Activated CD8-positive, alpha-beta T cell treated with anti-CD3 and anti-CD28 coated beads for 36 hours (primary cell): ENCODE measurements around the gene IAH1. TPM values are rescaled to one million over a fixed set of nuclear protein-coding genes. Genes with fewer than 3 reads are reported as not detected.

Source experiments
- ATAC-seq: fragments of 200-7000 bp; cut with Tn5 transposase; one replicate; pipeline ENCODE4 v1.10.0; 2021; ENCODE audit warnings: mild to moderate bottlenecking, moderate library complexity
- CTCF ChIA-PET: fragments of 350-600 bp; sonication (Branson Sonifier 250); formaldehyde crosslinking; loops from one replicate; lab custom pipeline; 2021; ENCODE audit warnings: antibody characterized with exemption; lab: Charles Lee
- POLR2A ChIA-PET: fragments of 350-600 bp; sonication (Branson Sonifier 250); formaldehyde crosslinking; loops from one replicate; lab custom pipeline; 2021; ENCODE audit warnings: antibody characterized with exemption; lab: Charles Lee
- DNase-seq: peaks from one replicate; pipeline ENCODE4 v3.0.0-alpha.2; 2020
- H3K27ac Mint-ChIP-seq: one replicate; pipeline ENCODE4 v1.8.0; 2021; ENCODE audit warnings: mild to moderate bottlenecking, mixed read lengths
- H3K27me3 Mint-ChIP-seq: one replicate; pipeline ENCODE4 v1.8.0; 2021; ENCODE audit warnings: mixed read lengths
- H3K36me3 Mint-ChIP-seq: one replicate; pipeline ENCODE4 v1.8.0; 2021; ENCODE audit warnings: low read depth, mixed read lengths
- H3K4me1 Mint-ChIP-seq: one replicate; pipeline ENCODE4 v1.8.0; 2021; ENCODE audit warnings: low read depth, mixed read lengths
- H3K4me3 Mint-ChIP-seq: one replicate; pipeline ENCODE4 v1.8.0; 2021; ENCODE audit warnings: mild to moderate bottlenecking, moderate library complexity, mixed read lengths
- H3K9me3 Mint-ChIP-seq: one replicate; pipeline ENCODE4 v1.8.0; 2021; ENCODE audit warnings: mixed read lengths
- CTCF ChIP-seq: fragments of 200-600 bp; IDR thresholded peaks from one replicate; pipeline ENCODE4 v1.8.0; 2022; ENCODE audit warnings: antibody characterized with exemption, mild to moderate bottlenecking
- intact Hi-C: fragments of 100-400 bp; cut with micrococcal nuclease; formaldehyde crosslinking; loops from one replicate; pipeline ENCODE4 v1.10.0; 2022
- total RNA-seq, 2 experiments: library from RNA; stranded (reverse); gene quantifications; one replicate each; pipeline ENCODE4 v1.2.3, GENCODE V29; 2021

The IAH1 gene
- total RNA-seq, 2 experiments from 2014 or later, result 64.9 to 67.3 TPM

DNA sequence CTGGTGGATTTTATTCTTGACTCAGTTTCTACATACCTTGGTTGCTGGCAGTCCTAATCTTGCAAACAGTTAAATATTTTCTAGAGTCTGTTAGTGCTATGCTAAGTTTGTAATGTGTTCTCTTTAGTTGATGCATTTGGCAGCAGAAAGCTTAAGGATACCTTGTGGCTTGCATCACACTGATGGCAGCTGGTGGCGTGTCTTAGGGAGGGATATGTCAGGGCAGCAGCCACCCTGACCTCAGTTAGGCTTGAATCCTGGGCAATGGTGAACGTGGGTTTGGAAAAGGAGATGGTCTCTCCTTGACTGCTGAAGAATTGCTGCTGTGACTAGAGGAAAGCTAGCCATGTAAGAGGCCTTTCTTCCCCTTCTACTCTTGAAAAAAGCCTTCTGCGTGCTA is 4.2 kb downstream of the IAH1 start:
- ATAC-seq (no peak), DNase-seq (no peak)
- ChIA-PET POLR2A (no interaction called here), CTCF (no interaction called here)
- H3K4me3 Mint-ChIP-seq, result no peak overlapping the region
- no peaks in the 10 kb centered on the region for H3K9me3 Mint-ChIP-seq
- H3K4me1 Mint-ChIP-seq, result peaks cover 40% of the 10 kb centered on the region
- TF ChIP-seq CTCF, result no peak
- peak overlapping the region; percentile 28 for H3K27ac Mint-ChIP-seq
- no peaks in the 10 kb centered on the region for H3K27me3 Mint-ChIP-seq
- H3K36me3 Mint-ChIP-seq, result peaks cover 48% of the 10 kb centered on the region
- intact Hi-C loops, result no loop called here

DNA sequence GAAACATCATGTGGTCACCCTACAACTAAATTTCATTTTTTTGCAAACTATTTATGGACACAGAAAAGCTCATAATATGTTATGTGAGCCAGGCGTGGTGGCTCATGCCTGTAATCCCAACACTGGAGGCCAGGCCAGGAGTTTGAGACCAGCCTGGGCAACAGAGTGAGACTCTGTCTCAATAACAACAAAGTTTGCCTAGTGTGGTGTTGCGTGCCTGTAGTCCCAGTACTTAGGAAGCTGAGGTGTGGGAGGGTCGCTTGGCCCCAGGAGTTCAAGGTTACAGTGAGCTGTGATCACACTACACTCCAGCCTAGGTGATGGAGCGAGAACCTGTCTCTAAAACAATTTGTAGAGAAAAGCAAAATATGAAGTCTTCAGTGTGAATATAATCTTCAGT is 5.8 kb downstream of the IAH1 start:
- Mint-ChIP-seq H3K4me3 (no peak overlapping the region), H3K4me1 (peaks cover 40% of the 10 kb centered on the region), H3K27me3 (no peaks in the 10 kb centered on the region), H3K36me3 (peaks cover 58% of the 10 kb centered on the region), H3K9me3 (no peaks in the 10 kb centered on the region), H3K27ac (peak overlapping the region; percentile 69)
- no peak for ATAC-seq
- intact Hi-C loops, result no loop called here
- DNase-seq, result no peak
- TF ChIP-seq CTCF, result no peak
- ChIA-PET POLR2A (interaction anchor here (0.6 kb wide), 1 partner anchor 71 kb away, joined by 3 read pairs; no protein-coding TSS in a partner anchor), CTCF (no interaction called here)

DNA sequence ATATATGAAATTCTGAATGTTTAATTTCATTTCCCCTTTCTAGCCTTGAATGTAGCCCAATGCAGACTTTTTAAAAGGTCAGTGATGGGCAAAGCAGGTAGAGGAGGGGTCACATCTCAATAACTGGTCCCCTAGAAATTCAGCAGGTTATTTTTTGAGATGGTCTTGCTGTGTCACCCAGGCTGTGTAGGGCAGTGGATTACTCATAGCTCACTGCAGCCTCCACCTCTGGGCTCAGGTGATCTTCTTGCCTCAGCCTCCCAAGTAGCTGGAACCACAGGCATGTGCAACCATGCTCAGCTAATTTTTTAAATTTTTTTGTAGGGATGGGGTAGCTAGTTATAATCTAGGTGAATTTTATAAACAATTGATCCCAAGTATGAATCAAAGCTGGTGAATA is 8.8 kb downstream of the IAH1 start:
- no peaks in the 10 kb centered on the region for H3K27me3 Mint-ChIP-seq
- H3K4me3 Mint-ChIP-seq, result no peak overlapping the region
- H3K36me3 Mint-ChIP-seq, result peaks cover 57% of the 10 kb centered on the region
- H3K27ac Mint-ChIP-seq, result peak overlapping the region; percentile 11
- H3K4me1 Mint-ChIP-seq, result peaks cover 18% of the 10 kb centered on the region
- no peak for ATAC-seq
- no peak for DNase-seq
- CTCF ChIA-PET, result interaction anchor here (1.0 to 1.2 kb wide), 2 partner anchors 8 to 73 kb away, joined by 3 read pairs; partner anchors contain the start of gene ADAM17
- H3K9me3 Mint-ChIP-seq, result no peaks in the 10 kb centered on the region
- POLR2A ChIA-PET, result interaction anchor here (0.6 to 2.3 kb wide), 3 partner anchors 9 to 555 kb away, joined by 3 to 8 read pairs (median 4); no protein-coding TSS in a partner anchor
- intact Hi-C loops, result no loop called here
- no peak for TF ChIP-seq CTCF

DNA sequence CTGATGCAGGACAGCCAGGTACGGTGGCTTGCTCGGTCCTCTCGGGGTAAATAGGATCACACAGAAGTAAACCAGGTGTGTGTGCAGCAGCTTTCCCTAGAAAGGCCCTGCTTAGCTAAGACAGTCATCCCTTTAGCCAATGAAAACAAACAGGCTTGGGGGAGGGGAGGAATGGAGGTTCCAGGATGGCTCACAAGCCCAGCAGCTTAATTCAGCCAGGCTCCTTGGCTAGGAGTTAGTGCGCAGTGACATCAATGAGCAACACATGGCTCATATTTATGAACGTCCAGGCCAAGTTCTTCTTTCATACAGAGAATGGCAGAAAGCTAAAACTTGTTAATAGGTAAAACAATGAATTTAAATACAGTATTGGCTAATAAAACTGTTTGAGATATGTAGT is 10.2 kb downstream of the IAH1 start:
- H3K36me3 Mint-ChIP-seq, result peaks cover 48% of the 10 kb centered on the region

More for the DNA sequence above, 10.2 kb downstream of the IAH1 start:
- POLR2A ChIA-PET, result interaction anchor here (2.3 kb wide), 1 partner anchor 11 kb away, joined by 8 read pairs; no protein-coding TSS in a partner anchor
- H3K27me3 Mint-ChIP-seq, result no peaks in the 10 kb centered on the region
- CTCF ChIA-PET, result no interaction called here
- no peak overlapping the region for H3K27ac Mint-ChIP-seq
- intact Hi-C loops, result no loop called here
- peaks cover 19% of the 10 kb centered on the region for H3K4me1 Mint-ChIP-seq
- DNase-seq, result no peak
- no peak for ATAC-seq
- no peak overlapping the region for H3K4me3 Mint-ChIP-seq
- H3K9me3 Mint-ChIP-seq, result no peaks in the 10 kb centered on the region
- no peak for TF ChIP-seq CTCF
